ENCODE results near the gene POU3F1. TPM values are rescaled to one million over a fixed set of nuclear protein-coding genes. Genes with fewer than 3 reads are reported as not detected.
"Not testable (repeated sequence)": the region's sequence is repeated elsewhere in the genome, so short reads cannot be mapped to it uniquely, and the experiment has no call there.

Gene POU3F1
- total RNA-seq, 1 donor from 2014 or later, result 1.4 TPM

DNA sequence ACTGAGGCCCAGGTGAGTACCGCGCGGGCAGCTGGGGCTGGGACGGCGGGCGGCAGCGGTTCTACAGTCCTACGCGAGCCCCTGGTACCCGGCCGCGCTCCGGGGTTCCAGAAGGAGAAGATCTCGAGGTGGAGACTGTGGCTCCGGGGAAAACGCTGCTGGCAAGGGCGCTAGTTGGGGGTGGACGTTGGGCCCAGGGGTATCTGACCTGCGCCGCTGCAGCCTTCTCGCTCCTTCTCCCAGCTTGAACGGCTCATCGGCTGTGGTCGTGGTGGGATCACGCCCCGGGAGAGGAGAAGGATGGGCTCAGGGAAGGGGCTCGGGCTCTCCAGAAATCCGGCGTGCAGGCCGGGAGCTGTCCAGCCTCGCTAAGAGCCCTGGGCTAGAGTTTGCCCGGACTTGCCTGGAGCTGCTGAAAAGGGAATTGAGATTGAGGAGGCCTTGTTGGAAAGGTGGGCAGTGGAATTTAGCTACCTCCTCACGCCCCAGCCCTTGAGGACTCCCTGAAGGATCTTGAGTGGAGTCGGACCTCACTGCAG lies 1.1 kb upstream of the POU3F1 start:
- Mint-ChIP-seq H3K9me3 (no peaks in the 10 kb centered on the region), H3K4me3 (peak overlapping the region; percentile 81), H3K27me3 (peaks cover 43% of the 10 kb centered on the region), H3K27ac (peak overlapping the region; percentile 58), H3K36me3 (ENCODE audit: low read depth) (no peaks in the 10 kb centered on the region), H3K4me1 (peaks cover 13% of the 10 kb centered on the region)
- intact Hi-C loops (cut with micrococcal nuclease), result loop anchor here (1.0 to 5.0 kb wide), 2 partner anchors 17 to 770 kb away; no protein-coding TSS in a partner anchor
- DNase-seq, result no peak

- intact Hi-C loops (cut with micrococcal nuclease), result loop anchor here (1.0 to 5.0 kb wide), 3 partner anchors 17 to 770 kb away; partner anchors contain the start of gene UTP11
- peak overlapping the region; percentile 58 for H3K27ac Mint-ChIP-seq
- DNase-seq, result peak; percentile 91
- no peaks in the 10 kb centered on the region for H3K36me3 Mint-ChIP-seq (ENCODE audit: low read depth)
- peaks cover 9% of the 10 kb centered on the region for H3K4me1 Mint-ChIP-seq
- peaks cover 48% of the 10 kb centered on the region for H3K27me3 Mint-ChIP-seq
- peak overlapping the region; percentile 81 for H3K4me3 Mint-ChIP-seq
- no peaks in the 10 kb centered on the region for H3K9me3 Mint-ChIP-seq
Observed at GRCh38 chr1:38046884-38047602, 450 bp upstream of the POU3F1 start.

GRCh38 chr1:38045401-38046332 lies 926 bp downstream of the POU3F1 start:
- Mint-ChIP-seq H3K4me3 (peak overlapping the region; percentile 30), H3K9me3 (no peaks in the 10 kb centered on the region), H3K27me3 (peaks cover 59% of the 10 kb centered on the region), H3K27ac (no peak overlapping the region), H3K4me1 (peaks cover 9% of the 10 kb centered on the region), H3K36me3 (ENCODE audit: low read depth) (no peaks in the 10 kb centered on the region)
- DNase-seq, result peak; percentile 68
- intact Hi-C loops (cut with micrococcal nuclease), result loop anchor here (1.0 to 5.0 kb wide), 2 partner anchors 33 to 772 kb away; partner anchors contain the start of gene UTP11

DNA sequence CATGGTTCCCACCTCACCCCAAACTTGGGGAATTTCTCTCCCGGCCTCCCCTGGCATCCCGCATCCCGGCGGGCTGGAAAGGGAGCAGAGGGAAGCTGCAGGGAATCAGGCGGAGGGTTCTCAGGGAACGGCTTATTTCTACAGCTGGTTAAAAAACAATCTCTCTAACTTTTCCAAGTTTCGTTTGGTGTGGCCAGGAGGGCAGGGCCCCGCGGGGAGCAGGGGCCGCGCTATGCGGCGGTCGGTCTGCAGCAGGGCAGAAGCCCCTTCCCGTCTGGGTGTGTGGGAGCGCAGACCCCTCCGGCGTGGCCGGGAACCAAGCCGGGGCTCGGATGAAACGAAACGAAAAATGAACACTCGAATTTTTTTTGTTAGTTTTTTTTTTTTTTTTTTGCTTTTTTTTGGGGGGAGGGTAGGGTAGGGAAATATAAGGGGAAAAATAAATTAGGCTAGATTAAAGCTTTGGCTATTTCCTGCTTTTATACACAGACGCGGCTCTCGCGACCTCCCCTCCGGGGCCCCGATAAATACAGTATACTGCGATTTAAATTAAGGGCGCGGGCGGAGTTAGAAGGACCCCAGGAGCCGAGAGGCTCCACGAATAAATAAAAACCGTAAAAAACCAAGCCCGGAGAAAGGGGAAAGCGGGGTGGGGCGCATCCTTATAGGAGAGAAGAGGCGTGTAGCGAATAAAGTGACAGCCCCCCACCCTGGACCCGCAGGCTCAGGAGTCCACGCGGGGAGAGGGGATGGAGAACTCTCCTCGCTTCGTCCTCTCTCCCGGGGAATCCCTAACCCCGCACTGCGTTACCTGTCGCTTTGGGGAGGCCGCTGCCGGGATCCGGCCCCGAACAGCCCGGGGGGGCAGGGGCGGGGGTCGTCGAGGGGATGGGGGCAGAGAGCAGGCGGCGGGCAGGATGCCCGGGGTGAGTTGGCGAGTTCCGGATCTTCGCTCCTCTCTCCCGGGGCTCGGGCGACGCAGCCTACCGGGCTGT lies 2.1 kb downstream of the POU3F1 start:
- no peaks in the 10 kb centered on the region for H3K36me3 Mint-ChIP-seq (ENCODE audit: low read depth)
- H3K4me1 Mint-ChIP-seq, result peaks cover 11% of the 10 kb centered on the region
- intact Hi-C loops (cut with micrococcal nuclease), result loop anchor here (5.0 kb wide), 1 partner anchor 773 kb away; no protein-coding TSS in a partner anchor
- H3K27me3 Mint-ChIP-seq, result peaks cover 65% of the 10 kb centered on the region
- no peaks in the 10 kb centered on the region for H3K9me3 Mint-ChIP-seq
- H3K27ac Mint-ChIP-seq, result peak overlapping the region; percentile 57
- peak overlapping the region; percentile 70 for H3K4me3 Mint-ChIP-seq
- DNase-seq, result no peak

- Mint-ChIP-seq H3K4me1 (peaks cover 11% of the 10 kb centered on the region), H3K4me3 (peak overlapping the region; percentile 12), H3K36me3 (ENCODE audit: low read depth) (no peaks in the 10 kb centered on the region), H3K27ac (no peak overlapping the region), H3K9me3 (no peaks in the 10 kb centered on the region), H3K27me3 (peaks cover 55% of the 10 kb centered on the region)
- intact Hi-C loops (cut with micrococcal nuclease), result no loop called here
- no peak for DNase-seq
Observed at GRCh38 chr1:38043036-38043747, 3.4 kb downstream of the POU3F1 start.

DNA sequence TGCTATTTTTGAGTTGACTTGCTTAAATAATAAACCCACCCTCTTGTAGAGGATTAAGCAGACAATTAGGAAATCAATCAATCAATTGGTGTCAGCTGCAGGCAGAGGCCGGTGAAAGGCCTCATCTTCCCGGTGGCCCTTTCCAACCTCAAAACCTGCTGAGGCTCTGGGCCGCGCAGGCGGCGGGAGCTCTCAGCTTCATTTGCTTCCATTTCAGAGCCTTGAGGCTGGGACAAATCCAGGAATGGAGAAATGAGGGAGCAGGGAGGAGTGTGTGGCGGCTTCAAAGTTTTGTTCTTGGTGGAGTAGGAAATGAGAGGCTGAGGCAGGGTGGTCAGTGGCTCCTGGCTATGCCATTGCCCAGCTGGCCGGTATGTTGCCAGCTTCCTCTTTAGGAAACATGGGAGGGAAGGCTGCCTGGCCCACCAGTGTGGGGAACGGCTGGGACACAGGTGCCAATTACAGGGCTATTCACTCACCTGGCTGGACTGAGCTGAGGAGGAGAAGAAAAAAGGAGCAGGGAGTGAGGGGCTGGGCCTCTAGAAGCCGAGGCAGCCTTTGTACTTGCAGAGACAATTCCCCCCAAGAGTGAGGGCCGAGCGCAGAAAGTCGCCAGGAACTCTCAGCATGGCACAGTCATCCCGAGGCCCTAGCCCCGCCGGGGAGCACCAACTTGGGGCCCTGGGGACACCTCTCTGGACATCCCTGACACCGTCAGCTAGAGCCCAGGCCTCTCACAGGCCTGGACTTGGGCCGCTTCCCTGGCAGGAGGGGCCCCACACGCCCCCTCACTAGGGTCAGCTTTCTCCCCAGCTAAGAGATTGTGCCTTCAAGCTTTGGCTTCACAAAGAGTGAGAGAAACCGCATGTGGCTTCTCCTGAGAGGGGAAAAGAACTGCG lies 4.4 kb downstream of the POU3F1 start:
- Mint-ChIP-seq H3K9me3 (no peaks in the 10 kb centered on the region), H3K4me3 (no peak overlapping the region), H3K4me1 (peaks cover 11% of the 10 kb centered on the region), H3K36me3 (ENCODE audit: low read depth) (no peaks in the 10 kb centered on the region), H3K27ac (no peak overlapping the region), H3K27me3 (peaks cover 45% of the 10 kb centered on the region)
- DNase-seq, result no peak
- intact Hi-C loops (cut with micrococcal nuclease), result no loop called here

- intact Hi-C loops (cut with micrococcal nuclease), result no loop called here
- DNase-seq, result no peak
- Mint-ChIP-seq H3K27ac (no peak overlapping the region), H3K9me3 (no peaks in the 10 kb centered on the region), H3K27me3 (peaks cover 40% of the 10 kb centered on the region), H3K4me3 (no peak overlapping the region), H3K4me1 (peaks cover 9% of the 10 kb centered on the region), H3K36me3 (ENCODE audit: low read depth) (no peaks in the 10 kb centered on the region)
Observed at GRCh38 chr1:38039331-38040088, 7.1 kb downstream of the POU3F1 start.

DNA sequence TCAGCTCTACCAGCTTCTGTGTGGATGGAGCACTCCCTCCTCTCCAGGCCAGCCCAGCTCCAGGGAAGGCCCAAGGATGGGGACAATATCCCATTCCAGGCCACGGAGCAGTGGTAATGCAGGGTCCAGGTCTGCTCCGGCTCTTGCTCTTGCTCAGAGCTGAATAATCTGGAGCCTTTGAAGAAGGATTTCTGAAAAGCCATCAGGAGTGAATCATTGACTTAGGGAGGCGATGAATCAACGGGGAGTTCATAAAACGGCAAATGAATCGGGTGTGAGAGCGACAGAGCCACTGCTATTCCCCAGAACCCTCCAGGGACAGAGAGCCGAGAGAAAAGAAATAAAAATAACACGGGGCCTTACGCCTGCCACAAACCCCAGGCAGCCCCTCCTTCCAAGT lies 7.7 kb downstream of the POU3F1 start:
- H3K27me3 Mint-ChIP-seq, result peaks cover 35% of the 10 kb centered on the region

DNA sequence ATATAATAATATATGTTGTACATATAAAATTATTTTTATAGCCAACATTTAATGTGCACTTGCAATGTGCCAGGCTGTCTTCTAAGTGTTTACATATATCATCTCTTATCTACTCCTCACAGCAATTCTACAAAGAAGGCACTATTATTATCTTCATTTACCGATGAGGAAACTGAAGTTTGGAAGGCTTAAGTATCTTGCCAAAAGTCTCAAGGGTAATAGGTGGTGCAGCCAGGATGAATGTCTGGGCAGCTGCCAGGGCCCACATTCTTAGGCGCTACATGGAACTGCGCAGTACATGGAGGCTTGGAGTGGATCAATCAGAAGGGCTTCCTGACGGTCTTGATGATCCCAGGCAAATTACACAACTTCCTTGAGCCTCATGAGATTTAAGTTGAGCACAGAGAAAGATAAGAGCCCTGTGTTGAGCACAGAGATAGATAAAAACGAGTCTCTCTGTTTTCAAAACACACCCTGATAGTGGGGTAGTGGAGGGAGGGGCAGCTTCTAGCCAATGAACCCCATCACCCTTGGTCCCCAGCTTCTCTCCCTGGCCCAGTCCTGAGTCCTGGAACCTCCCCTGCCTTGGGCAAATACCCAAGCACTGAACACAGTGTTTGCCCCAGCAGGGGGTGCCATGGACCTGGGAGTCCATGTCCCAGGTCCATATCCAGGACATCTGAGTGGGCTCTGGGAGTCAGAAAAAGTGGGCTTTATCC lies 9.2 kb downstream of the POU3F1 start:
- intact Hi-C loops (cut with micrococcal nuclease), result no loop called here
- Mint-ChIP-seq H3K36me3 (ENCODE audit: low read depth) (peaks cover 3% of the 10 kb centered on the region), H3K4me1 (peaks cover 5% of the 10 kb centered on the region), H3K4me3 (no peak overlapping the region), H3K27me3 (peaks cover 22% of the 10 kb centered on the region), H3K9me3 (no peaks in the 10 kb centered on the region), H3K27ac (no peak overlapping the region)
- DNase-seq, result no peak

More for the DNA sequence above, 7.7 kb downstream of the POU3F1 start:
- Mint-ChIP-seq H3K4me1 (peaks cover 9% of the 10 kb centered on the region), H3K27ac (no peak overlapping the region), H3K36me3 (ENCODE audit: low read depth) (peaks cover 3% of the 10 kb centered on the region), H3K4me3 (no peak overlapping the region), H3K9me3 (no peaks in the 10 kb centered on the region)
- intact Hi-C loops (cut with micrococcal nuclease), result no loop called here
- DNase-seq, result no peak

- H3K4me3 Mint-ChIP-seq, result no peak overlapping the region
- H3K36me3 Mint-ChIP-seq (ENCODE audit: low read depth), result peaks cover 3% of the 10 kb centered on the region
- H3K27me3 Mint-ChIP-seq, result peaks cover 3% of the 10 kb centered on the region
- H3K9me3 Mint-ChIP-seq, result no peaks in the 10 kb centered on the region
- no peak for DNase-seq
- H3K27ac Mint-ChIP-seq, result no peak overlapping the region
- intact Hi-C loops (cut with micrococcal nuclease), result no loop called here
- H3K4me1 Mint-ChIP-seq, result peaks cover 20% of the 10 kb centered on the region
Observed at GRCh38 chr1:38034871-38035270, 11.7 kb downstream of the POU3F1 start.

GRCh38 chr1:38032992-38033391 lies 13.6 kb downstream of the POU3F1 start:
- not testable (repeated sequence) for H3K9me3 Mint-ChIP-seq, H3K4me3 Mint-ChIP-seq

More at GRCh38 chr1:38032992-38033391, 13.6 kb downstream of the POU3F1 start:
- H3K36me3 Mint-ChIP-seq (ENCODE audit: low read depth); intact Hi-C loops (cut with micrococcal nuclease); H3K27me3 Mint-ChIP-seq; H3K27ac Mint-ChIP-seq; DNase-seq: not testable (repeated sequence)
- peaks cover 36% of the 10 kb centered on the region for H3K4me1 Mint-ChIP-seq
